Subcutaneous adipose tissue (tissue), 4 donors: ENCODE measurements around the gene EVA1A. TPM values are rescaled to one million over a fixed set of nuclear protein-coding genes. Genes with fewer than 3 reads are reported as not detected.

Experiments used
- total RNA-seq, 4 donors: library from RNA; depleted of rRNA; stranded (reverse); fragments of >200 nt; gene quantifications; one replicate each; pipeline ENCODE4 v1.1.0, GENCODE V29; 2016
- TF ChIP-seq, protein P1 (sequence below): fragments of 450-650 bp; IDR thresholded peaks from one replicate; pipeline ENCODE4 v1.5.1; 2016; ENCODE audit warnings: low read depth, mild to moderate bottlenecking, control low read depth, antibody characterized with exemption, moderate library complexity

EVA1A gene
- total RNA-seq, 4 donors from 2014 or later, result 0.33 to 1.9 TPM; not detected in 2

- TF ChIP-seq, protein P1, sequence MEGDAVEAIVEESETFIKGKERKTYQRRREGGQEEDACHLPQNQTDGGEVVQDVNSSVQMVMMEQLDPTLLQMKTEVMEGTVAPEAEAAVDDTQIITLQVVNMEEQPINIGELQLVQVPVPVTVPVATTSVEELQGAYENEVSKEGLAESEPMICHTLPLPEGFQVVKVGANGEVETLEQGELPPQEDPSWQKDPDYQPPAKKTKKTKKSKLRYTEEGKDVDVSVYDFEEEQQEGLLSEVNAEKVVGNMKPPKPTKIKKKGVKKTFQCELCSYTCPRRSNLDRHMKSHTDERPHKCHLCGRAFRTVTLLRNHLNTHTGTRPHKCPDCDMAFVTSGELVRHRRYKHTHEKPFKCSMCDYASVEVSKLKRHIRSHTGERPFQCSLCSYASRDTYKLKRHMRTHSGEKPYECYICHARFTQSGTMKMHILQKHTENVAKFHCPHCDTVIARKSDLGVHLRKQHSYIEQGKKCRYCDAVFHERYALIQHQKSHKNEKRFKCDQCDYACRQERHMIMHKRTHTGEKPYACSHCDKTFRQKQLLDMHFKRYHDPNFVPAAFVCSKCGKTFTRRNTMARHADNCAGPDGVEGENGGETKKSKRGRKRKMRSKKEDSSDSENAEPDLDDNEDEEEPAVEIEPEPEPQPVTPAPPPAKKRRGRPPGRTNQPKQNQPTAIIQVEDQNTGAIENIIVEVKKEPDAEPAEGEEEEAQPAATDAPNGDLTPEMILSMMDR, result no peak
Observed at GRCh38 chr2:75586971-75587370, 26.2 kb upstream of the EVA1A start.

DNA sequence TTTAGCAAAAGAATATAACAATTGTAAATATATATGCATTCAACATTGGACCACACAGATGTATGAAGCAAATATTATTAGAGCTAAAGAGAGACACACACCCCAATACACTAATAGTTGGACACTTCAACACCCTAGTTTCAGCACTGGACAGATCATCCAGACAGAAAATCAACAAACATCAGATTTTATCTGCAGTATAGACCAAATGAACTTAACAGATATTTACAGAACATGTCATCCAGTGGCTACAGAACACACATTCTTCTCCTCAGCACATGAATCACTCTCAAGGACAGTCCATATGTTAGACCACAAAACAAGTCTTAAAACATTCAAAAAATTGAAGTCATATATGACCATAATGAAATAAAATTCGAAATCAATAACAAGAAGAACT is 22.1 kb upstream of the EVA1A start:
- TF ChIP-seq, protein P1, result no peak

GRCh38 chr2:75580606-75581005 is 19.9 kb upstream of the EVA1A start:
- TF ChIP-seq, protein P1, result no peak

DNA sequence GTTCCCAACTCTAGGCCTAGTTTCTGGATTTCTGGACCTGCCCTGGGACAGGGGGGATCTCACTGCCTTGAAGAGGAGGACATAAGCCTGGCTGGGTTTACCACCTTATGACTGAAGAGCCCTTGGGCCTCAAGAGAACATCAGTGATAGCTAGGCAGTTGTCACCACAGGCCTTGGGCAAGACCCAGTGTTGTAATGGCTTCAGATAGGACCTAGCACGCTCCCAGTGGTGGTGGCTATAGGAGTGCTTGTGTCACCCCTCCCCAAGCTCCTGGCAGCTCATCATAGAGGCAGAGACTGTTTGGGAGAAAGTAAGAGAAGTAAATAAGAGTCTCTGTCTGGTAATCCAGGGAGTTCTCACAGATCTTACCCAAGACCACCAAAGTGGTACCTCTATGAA is 19.4 kb upstream of the EVA1A start:
- TF ChIP-seq, protein P1, result no peak

DNA sequence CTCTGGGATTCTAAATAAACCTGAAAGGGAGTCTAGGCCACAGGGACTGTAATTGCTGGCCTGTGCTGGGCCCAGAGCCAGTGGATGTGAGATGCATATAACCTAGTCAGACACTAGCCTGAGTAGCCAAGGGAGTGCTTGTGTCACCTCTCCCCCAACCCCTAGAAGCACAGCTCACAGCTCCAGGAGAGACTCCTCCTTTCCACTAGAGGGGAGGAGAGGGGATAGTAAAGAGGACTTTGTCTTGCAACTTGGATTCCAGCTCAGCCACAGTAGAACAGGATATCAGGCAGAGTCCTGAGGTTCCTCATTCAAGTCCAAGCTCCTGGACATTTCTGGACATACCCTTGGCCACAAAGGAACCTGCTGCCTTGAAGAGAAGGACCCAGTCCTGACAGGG is 18.4 kb upstream of the EVA1A start:
- TF ChIP-seq, protein P1, result no peak

- TF ChIP-seq, protein P1, result no peak
Observed at GRCh38 chr2:75577280-75577679, 16.5 kb upstream of the EVA1A start.

GRCh38 chr2:75574106-75574505 is 13.4 kb upstream of the EVA1A start:
- TF ChIP-seq, protein P1, result no peak
